IMR-90 (cell line): ENCODE measurements around the gene ARID3C. TPM values are rescaled to one million over a fixed set of nuclear protein-coding genes. Genes with fewer than 3 reads are reported as not detected.

Experiments
- ATAC-seq: fragments of 200-7000 bp; cut with Tn5 transposase; 2 replicates; pipeline ENCODE4 v1.9.1; 2020; ENCODE audit warnings: low read depth, mild to moderate bottlenecking, moderate library complexity
- BruUV-seq: library from RNA; stranded (reverse); fragments of 400-500 nt; replicated peaks from 2 replicates; lab custom pipeline; 2021; lab: Mats Ljungman, UMichigan
- CTCF ChIA-PET: fragments of 300-600 bp; formaldehyde crosslinking; extraction: SDS; loops from one replicate; lab custom pipeline; 2021; ENCODE audit warnings: antibody characterized with exemption; lab: Yijun Ruan, JAX
- POLR2A ChIA-PET: fragments of 300-600 bp; sonication (Branson Sonifier 250); formaldehyde crosslinking; loops from one replicate; lab custom pipeline; 2022; ENCODE audit warnings: antibody characterized with exemption; ENCODE audit not compliant: unreplicated experiment; lab: Charles Lee
- DNase-seq: peaks from one replicate; pipeline ENCODE4 v3.0.0; 2013
- H2AFZ ChIP-seq: replicated peaks from 2 replicates; pipeline ENCODE3; 2013; ENCODE audit warnings: low read length, mild to moderate bottlenecking; ENCODE audit not compliant: poor library complexity
- H2AK5ac ChIP-seq: 2 replicates; pipeline ENCODE4 v1.6.1; 2013; ENCODE audit warnings: low read depth, low read length, inconsistent platforms
- H2AK9ac ChIP-seq: replicated peaks from 2 replicates; pipeline ENCODE3; 2013; ENCODE audit warnings: mild to moderate bottlenecking, low read depth, low read length, moderate library complexity; ENCODE audit not compliant: poor library complexity
- H2BK120ac ChIP-seq: 2 replicates; pipeline ENCODE4 v1.6.1; 2013; ENCODE audit warnings: low read depth, low read length, inconsistent platforms
- H2BK15ac ChIP-seq: 3 replicates; pipeline ENCODE4 v1.6.1; 2013; ENCODE audit warnings: low read depth, low read length, inconsistent platforms
- H2BK20ac ChIP-seq: 2 replicates; pipeline ENCODE4 v1.6.1; 2013; ENCODE audit warnings: low read depth, mild to moderate bottlenecking, inconsistent platforms, low read length, moderate library complexity
- H2BK5ac ChIP-seq: 2 replicates; pipeline ENCODE4 v1.6.1; 2013; ENCODE audit warnings: mild to moderate bottlenecking, low read depth, low read length, inconsistent platforms; ENCODE audit not compliant: poor library complexity, severe bottlenecking
- H3K14ac ChIP-seq: replicated peaks from 2 replicates; pipeline ENCODE4 v1.6.1; 2013; ENCODE audit warnings: low read depth, low read length, inconsistent platforms
- H3K18ac ChIP-seq: 2 replicates; pipeline ENCODE4 v1.6.1; 2013; ENCODE audit warnings: low read depth, low read length, control low read depth
- H3K23ac ChIP-seq: 2 replicates; pipeline ENCODE4 v1.6.1; 2013; ENCODE audit warnings: low read depth, low read length, inconsistent platforms
- H3K27ac ChIP-seq: 2 replicates; pipeline ENCODE4 v1.5.1; 2013; ENCODE audit warnings: mild to moderate bottlenecking, control low read depth, low read length; ENCODE audit not compliant: insufficient read depth
- H3K27me3 ChIP-seq: 2 replicates; pipeline ENCODE4 v1.6.1; 2013; ENCODE audit warnings: low read length; ENCODE audit not compliant: control insufficient read depth, insufficient read depth
- H3K36me3 ChIP-seq: 2 replicates; pipeline ENCODE4 v1.6.1; 2013; ENCODE audit warnings: low read length, mixed read lengths; ENCODE audit not compliant: control insufficient read depth, insufficient read depth
- H3K4ac ChIP-seq: 2 replicates; pipeline ENCODE4 v1.6.1; 2013; ENCODE audit warnings: low read depth, low read length, inconsistent platforms
- H3K4me1 ChIP-seq: 2 replicates; pipeline ENCODE4 v1.6.1; 2013; ENCODE audit warnings: low read length, mixed read lengths; ENCODE audit not compliant: control insufficient read depth, insufficient read depth
- H3K4me2 ChIP-seq: 2 replicates; pipeline ENCODE4 v1.6.1; 2013; ENCODE audit warnings: low read depth, mild to moderate bottlenecking, control low read depth, low read length, moderate library complexity
- H3K4me3 ChIP-seq: 2 replicates; pipeline ENCODE4 v1.5.1; 2013; ENCODE audit warnings: low read depth, mild to moderate bottlenecking, control low read depth, low read length, moderate library complexity; ENCODE audit not compliant: insufficient read depth
- H3K56ac ChIP-seq: 2 replicates; pipeline ENCODE4 v1.6.1; 2013; ENCODE audit warnings: low read length, inconsistent platforms; ENCODE audit not compliant: insufficient read depth; ENCODE audit errors: extremely low read depth
- H3K79me1 ChIP-seq, 2 experiments: 2 replicates each; pipeline ENCODE4 v1.6.1; 2013; ENCODE audit warnings: low read length in 2 of 2, inconsistent platforms in 1 of 2, low read depth in 1 of 2
- H3K9ac ChIP-seq: 2 replicates; pipeline ENCODE4 v1.6.1; 2013; ENCODE audit warnings: low read depth, low read length, control low read depth
- H3K9me1 ChIP-seq: 2 replicates; pipeline ENCODE4 v1.6.1; 2013; ENCODE audit warnings: low read length, inconsistent platforms; ENCODE audit not compliant: insufficient read depth
- H3K9me3 ChIP-seq: 2 replicates; pipeline ENCODE4 v1.6.1; 2013; ENCODE audit warnings: low read length; ENCODE audit not compliant: control insufficient read depth, insufficient read depth
- H4K20me1 ChIP-seq: 2 replicates; pipeline ENCODE4 v1.6.1; 2013; ENCODE audit warnings: low read length, inconsistent platforms; ENCODE audit not compliant: insufficient read depth
- H4K5ac ChIP-seq: 2 replicates; pipeline ENCODE4 v1.6.1; 2013; ENCODE audit warnings: mild to moderate bottlenecking, low read depth, low read length, control low read depth
- H4K8ac ChIP-seq, 2 experiments: 2 replicates each; pipeline ENCODE4 v1.6.1; 2013; ENCODE audit warnings: low read depth in 2 of 2, low read length in 2 of 2, control low read depth in 1 of 2, inconsistent platforms in 1 of 2
- H4K91ac ChIP-seq: 2 replicates; pipeline ENCODE4 v1.6.1; 2013; ENCODE audit warnings: low read depth, low read length, inconsistent platforms; ENCODE audit not compliant: insufficient read depth
- CHD1 ChIP-seq: IDR thresholded peaks from 2 replicates; pipeline ENCODE4 v1.6.1; 2012; ENCODE audit warnings: low read depth, low read length, improper control_type of control experiment
- ELK1 ChIP-seq: fragments of 150-350 bp; IDR thresholded peaks from 2 replicates; pipeline ENCODE4 v1.6.1; 2016; ENCODE audit warnings: low read depth, mild to moderate bottlenecking, low read length, moderate library complexity, borderline replicate concordance
- MAFK ChIP-seq: IDR thresholded peaks from 2 replicates; pipeline ENCODE4 v1.6.1; 2012; ENCODE audit warnings: low read depth, low read length, improper control_type of control experiment
- POLR2A ChIP-seq: IDR thresholded peaks from 2 replicates; pipeline ENCODE4 v1.6.1; 2012; ENCODE audit warnings: mild to moderate bottlenecking, low read depth, low read length
- SMC3 ChIP-seq: fragments of 150-350 bp; IDR thresholded peaks from 2 replicates; pipeline ENCODE4 v1.6.1; 2016; ENCODE audit warnings: low read depth, mild to moderate bottlenecking, antibody characterized with exemption, low read length, moderate library complexity
- WGBS, 2 experiments: methylation state at CpG; one replicate each; pipeline versions ENCODE4 v1.1.5 to v1.1.7; 2013; ENCODE audit warnings: missing lambda C conversion rate in 2 of 2; ENCODE audit not compliant: insufficient read length in 1 of 2; ENCODE audit errors: extremely low coverage in 2 of 2; 5-methylcytosine and 5-hydroxymethylcytosine counted together
- dilution Hi-C: fragments of 300-500 bp; cut with HindIII; formaldehyde crosslinking; loops from one replicate; pipeline ENCODE4 v1.14.3; 2018; ENCODE audit warnings: low sequenced_read_pairs; ENCODE audit not compliant: unreplicated experiment
- in situ Hi-C: fragments of 300-500 bp; cut with MboI; formaldehyde crosslinking; loops from 3 replicates; pipeline ENCODE4 v1.14.3; 2019; ENCODE audit warnings: low sequenced_read_pairs, inconsistent platforms, mixed read lengths
- intact Hi-C: fragments of 100-400 bp; cut with micrococcal nuclease; formaldehyde crosslinking; loops from 2 replicates; pipeline ENCODE4 v1.10.0; 2022
- polyA plus RNA-seq, 3 experiments: library from polyadenylated mRNA; depleted of rRNA; stranded (reverse); fragments of >200 nt; gene quantifications; 2 replicates each; pipeline ENCODE4 v1.2.3, GENCODE V29; 2012; ENCODE audit warnings: low replicate concordance in 1 of 3
- total RNA-seq: library from RNA; depleted of rRNA; stranded (reverse); fragments of >200 nt; gene quantifications from 2 replicates; pipeline ENCODE4 v1.2.3, GENCODE V29; 2012

ARID3C gene
- total and polyA plus RNA-seq, 2 of the 4 experiments (the other 2 are of a cell fraction), result 0.07 TPM; not detected in 1

- no peak overlapping the region for H3K4ac ChIP-seq
- no peak overlapping the region for H4K5ac ChIP-seq
- WGBS, 2 experiments, result no CpG with 5 or more reads among the region's 6 CpGs
- H2BK5ac ChIP-seq, result no peak overlapping the region
- ChIA-PET CTCF (interaction anchor here (0.9 kb wide), 1 partner anchor 199 kb away, joined by 3 read pairs; no protein-coding TSS in a partner anchor), POLR2A (no interaction called here)
- no peak overlapping the region for H2BK15ac ChIP-seq
- BruUV-seq, result no TSS peak
- H3K18ac ChIP-seq, result no peak overlapping the region
- no peak overlapping the region for H3K4me2 ChIP-seq
- H3K14ac ChIP-seq, result no peak overlapping the region
- no peak overlapping the region for H2BK120ac ChIP-seq
- TF ChIP-seq POLR2A, result no peak
- TF ChIP-seq ELK1, result no peak
- no peak for TF ChIP-seq MAFK
- TF ChIP-seq CHD1, result no peak
- TF ChIP-seq SMC3, result no peak
- no peak overlapping the region for H3K27ac ChIP-seq
- H3K36me3 ChIP-seq, result no peaks in the 10 kb centered on the region
- dilution Hi-C loops, result no loop called here
- H3K9me1 ChIP-seq, result no peaks in the 10 kb centered on the region
- no peak overlapping the region for H3K56ac ChIP-seq
- intact Hi-C loops, result loop anchor here (2.0 kb wide), 1 partner anchor 197 kb away; no protein-coding TSS in a partner anchor
- no peak for ATAC-seq
- H3K9ac ChIP-seq, result no peak overlapping the region
- no peaks in the 10 kb centered on the region for H3K4me1 ChIP-seq
- H2BK20ac ChIP-seq, result no peak overlapping the region
- H4K8ac ChIP-seq, result no peak overlapping the region
- DNase-seq, result no peak
- H3K27me3 ChIP-seq, result peaks cover 63% of the 10 kb centered on the region
- in situ Hi-C loops, result loop anchor here (5.0 to 10.0 kb wide), 2 partner anchors 167 to 195 kb away; no protein-coding TSS in a partner anchor
- no peaks in the 10 kb centered on the region for H3K79me1 ChIP-seq
- no peak overlapping the region for H2AK9ac ChIP-seq
- no peak overlapping the region for H3K4me3 ChIP-seq
- peaks cover 5% of the 10 kb centered on the region; the same call in 1 of the 2 replicates for H4K20me1 ChIP-seq
- no peaks in the 10 kb centered on the region for H3K9me3 ChIP-seq
- H4K91ac ChIP-seq, result no peak overlapping the region
- no peak overlapping the region for H3K23ac ChIP-seq
- H2AFZ ChIP-seq, result no peak overlapping the region
- H2AK5ac ChIP-seq, result no peak overlapping the region
Observed at GRCh38 chr9:34601937-34602573, 26.8 kb downstream of the ARID3C start.
